Parathyroid adenoma (tissue), 2 donors: ENCODE results near the gene SIL1.

Experiments used
- H2AFZ ChIP-seq: fragments of 300-600 bp; sonication (generic); one replicate; pipeline ENCODE4 v1.7.0; 2017; ENCODE audit warnings: antibody characterized with exemption, mild to moderate bottlenecking
- H3K27ac ChIP-seq: fragments of 300-600 bp; sonication (generic); one replicate; pipeline ENCODE4 v1.7.0; 2017
- H3K27me3 ChIP-seq: fragments of 300-600 bp; sonication (generic); one replicate; pipeline ENCODE4 v1.7.0; 2017; ENCODE audit warnings: low read length; ENCODE audit not compliant: control insufficient read depth, insufficient read depth
- H3K36me3 ChIP-seq: fragments of 300-600 bp; sonication (generic); one replicate; pipeline ENCODE4 v1.7.0; 2017; ENCODE audit warnings: low read length; ENCODE audit not compliant: control insufficient read depth, insufficient read depth
- H3K4me1 ChIP-seq: fragments of 300-600 bp; sonication (generic); one replicate; pipeline ENCODE4 v1.7.0; 2017; ENCODE audit warnings: control low read depth
- H3K4me2 ChIP-seq: fragments of 300-600 bp; sonication (generic); one replicate; pipeline ENCODE4 v1.7.0; 2017; ENCODE audit warnings: low read length
- H3K4me3 ChIP-seq: fragments of 300-600 bp; sonication (generic); one replicate; pipeline ENCODE4 v1.7.0; 2017; ENCODE audit warnings: low read depth, low read length
- H3K79me2 ChIP-seq: fragments of 300-600 bp; sonication (generic); one replicate; pipeline ENCODE4 v1.7.0; 2017; ENCODE audit warnings: control low read depth
- H3K9ac ChIP-seq: fragments of 300-600 bp; sonication (generic); one replicate; pipeline ENCODE4 v1.7.0; 2017; ENCODE audit warnings: mild to moderate bottlenecking
- H3K9me3 ChIP-seq: fragments of 300-600 bp; sonication (generic); one replicate; pipeline ENCODE4 v1.7.0; 2017; ENCODE audit warnings: low read length; ENCODE audit not compliant: control insufficient read depth
- CTCF ChIP-seq: fragments of 300-600 bp; sonication (generic); IDR thresholded peaks from one replicate; pipeline ENCODE4 v1.7.0; 2017; ENCODE audit warnings: antibody characterized with exemption, mild to moderate bottlenecking
- donor health status: primary hyperparathyroidism.

The SIL1 gene

GRCh38 chr5:139023286-139023685 lies 174.9 kb downstream of the SIL1 start:
- no peak overlapping the region for H3K9ac ChIP-seq
- no peaks in the 10 kb centered on the region for H3K9me3 ChIP-seq
- no peak for TF ChIP-seq CTCF
- no peak overlapping the region for H3K4me2 ChIP-seq
- no peak overlapping the region for H3K27ac ChIP-seq
- H2AFZ ChIP-seq, result no peak overlapping the region
- H3K27me3 ChIP-seq, result no peaks in the 10 kb centered on the region
- no peaks in the 10 kb centered on the region for H3K79me2 ChIP-seq
- no peak overlapping the region for H3K4me3 ChIP-seq
- H3K36me3 ChIP-seq, result no peaks in the 10 kb centered on the region
- H3K4me1 ChIP-seq, result no peaks in the 10 kb centered on the region

- Histone ChIP-seq H3K36me3 (no peaks in the 10 kb centered on the region), H3K4me2 (no peak overlapping the region), H3K27ac (no peak overlapping the region), H2AFZ (no peak overlapping the region), H3K4me3 (no peak overlapping the region), H3K79me2 (no peaks in the 10 kb centered on the region), H3K27me3 (no peaks in the 10 kb centered on the region), H3K9me3 (no peaks in the 10 kb centered on the region), H3K9ac (no peak overlapping the region), H3K4me1 (no peaks in the 10 kb centered on the region)
- TF ChIP-seq CTCF, result no peak
Observed at GRCh38 chr5:139022528-139022927, 175.6 kb downstream of the SIL1 start.

- H3K4me2 ChIP-seq, result no peak overlapping the region
- H3K36me3 ChIP-seq, result no peaks in the 10 kb centered on the region
- TF ChIP-seq CTCF, result no peak
- no peaks in the 10 kb centered on the region for H3K27me3 ChIP-seq
- H3K27ac ChIP-seq, result no peak overlapping the region
- no peak overlapping the region for H3K9ac ChIP-seq
- no peak overlapping the region for H2AFZ ChIP-seq
- no peak overlapping the region for H3K4me3 ChIP-seq
- no peaks in the 10 kb centered on the region for H3K9me3 ChIP-seq
- H3K4me1 ChIP-seq, result no peaks in the 10 kb centered on the region
- no peaks in the 10 kb centered on the region for H3K79me2 ChIP-seq
Observed at GRCh38 chr5:139021346-139021745, 176.8 kb downstream of the SIL1 start.

- Histone ChIP-seq H2AFZ (no peak overlapping the region), H3K36me3 (no peaks in the 10 kb centered on the region), H3K4me1 (no peaks in the 10 kb centered on the region), H3K4me3 (no peak overlapping the region), H3K79me2 (no peaks in the 10 kb centered on the region), H3K9ac (no peak overlapping the region), H3K27ac (no peak overlapping the region), H3K9me3 (no peaks in the 10 kb centered on the region), H3K27me3 (no peaks in the 10 kb centered on the region), H3K4me2 (no peak overlapping the region)
- no peak for TF ChIP-seq CTCF
Observed at GRCh38 chr5:139019880-139020279, 178.3 kb downstream of the SIL1 start.

GRCh38 chr5:139019211-139019610 lies 179.0 kb downstream of the SIL1 start:
- TF ChIP-seq CTCF, result no peak

More at GRCh38 chr5:139019211-139019610, 179.0 kb downstream of the SIL1 start:
- Histone ChIP-seq H3K9me3 (no peaks in the 10 kb centered on the region), H3K27me3 (no peaks in the 10 kb centered on the region), H3K36me3 (no peaks in the 10 kb centered on the region), H2AFZ (no peak overlapping the region), H3K27ac (no peak overlapping the region), H3K79me2 (no peaks in the 10 kb centered on the region), H3K4me1 (no peaks in the 10 kb centered on the region), H3K4me2 (no peak overlapping the region), H3K9ac (no peak overlapping the region), H3K4me3 (no peak overlapping the region)
